Thyroid gland (tissue), 4 donors: ENCODE measurements around the gene CYB5R4.

Source experiments
- POLR2A ChIP-seq, 2 donors: fragments of 450-650 bp; IDR thresholded peaks; one replicate each; pipeline ENCODE4 v1.6.1; 2017; ENCODE audit warnings: antibody characterized with exemption in 2 of 2, mild to moderate bottlenecking in 2 of 2, moderate library complexity in 1 of 2
- TF ChIP-seq, protein P1 (sequence below), 6 experiments: fragments of 200-600 bp in 3 of 6; fragments of 450-650 bp in 3 of 6; sonication (generic) in 3 of 6; IDR thresholded peaks; one replicate each; pipeline ENCODE4 v1.5.1; 2016 to 2019; ENCODE audit warnings: antibody characterized with exemption in 6 of 6, mild to moderate bottlenecking in 2 of 6, inconsistent platforms in 1 of 6, moderate library complexity in 1 of 6

- TF ChIP-seq POLR2A (IDR thresholded peaks at IDR 0.05) = no peak
- TF ChIP-seq, protein P1, sequence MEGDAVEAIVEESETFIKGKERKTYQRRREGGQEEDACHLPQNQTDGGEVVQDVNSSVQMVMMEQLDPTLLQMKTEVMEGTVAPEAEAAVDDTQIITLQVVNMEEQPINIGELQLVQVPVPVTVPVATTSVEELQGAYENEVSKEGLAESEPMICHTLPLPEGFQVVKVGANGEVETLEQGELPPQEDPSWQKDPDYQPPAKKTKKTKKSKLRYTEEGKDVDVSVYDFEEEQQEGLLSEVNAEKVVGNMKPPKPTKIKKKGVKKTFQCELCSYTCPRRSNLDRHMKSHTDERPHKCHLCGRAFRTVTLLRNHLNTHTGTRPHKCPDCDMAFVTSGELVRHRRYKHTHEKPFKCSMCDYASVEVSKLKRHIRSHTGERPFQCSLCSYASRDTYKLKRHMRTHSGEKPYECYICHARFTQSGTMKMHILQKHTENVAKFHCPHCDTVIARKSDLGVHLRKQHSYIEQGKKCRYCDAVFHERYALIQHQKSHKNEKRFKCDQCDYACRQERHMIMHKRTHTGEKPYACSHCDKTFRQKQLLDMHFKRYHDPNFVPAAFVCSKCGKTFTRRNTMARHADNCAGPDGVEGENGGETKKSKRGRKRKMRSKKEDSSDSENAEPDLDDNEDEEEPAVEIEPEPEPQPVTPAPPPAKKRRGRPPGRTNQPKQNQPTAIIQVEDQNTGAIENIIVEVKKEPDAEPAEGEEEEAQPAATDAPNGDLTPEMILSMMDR (IDR thresholded peaks at IDR 0.05) = no peak
These were observed 142.7 kb downstream of the CYB5R4 start for GRCh38 chr6:84002226-84002625.
